HEK293 (cell line): ENCODE data around the gene EIF4G3.

Source experiments
- CTCF ChIP-seq: fragments of 450-650 bp; formaldehyde crosslinking; IDR thresholded peaks from 2 replicates; pipeline ENCODE4 v1.5.1; 2016; ENCODE audit warnings: missing biosample characterization, missing genetic modification characterization
- SP7 ChIP-seq: fragments of 450-650 bp; formaldehyde crosslinking; IDR thresholded peaks from 2 replicates; pipeline ENCODE4 v1.5.1; 2016; ENCODE audit warnings: missing biosample characterization, missing genetic modification characterization
- TCF7L2 ChIP-seq: IDR thresholded peaks from 2 replicates; pipeline ENCODE4 v1.6.1; 2011; ENCODE audit warnings: low read depth, mild to moderate bottlenecking, inconsistent platforms, low read length, moderate library complexity, borderline replicate concordance
- ZNF121 ChIP-seq: fragments of 450-650 bp; formaldehyde crosslinking; IDR thresholded peaks from 2 replicates; pipeline ENCODE4 v1.5.1; 2016; ENCODE audit warnings: missing biosample characterization, missing genetic modification characterization
- ZNF133 ChIP-seq: fragments of 450-650 bp; formaldehyde crosslinking; IDR thresholded peaks from 2 replicates; pipeline ENCODE4 v1.5.1; 2016; ENCODE audit warnings: missing biosample characterization, missing genetic modification characterization
- ZNF138 ChIP-seq: fragments of 450-650 bp; formaldehyde crosslinking; IDR thresholded peaks from 2 replicates; pipeline ENCODE4 v1.5.1; 2016; ENCODE audit warnings: missing biosample characterization, missing genetic modification characterization, borderline replicate concordance
- ZNF274 ChIP-seq, 2 experiments: fragments of 200-500 bp in 1 of 2; fragments of 450-650 bp in 1 of 2; sonication (Bioruptor generic) in 1 of 2; formaldehyde crosslinking in 1 of 2; IDR thresholded peaks; 2 replicates each; pipeline versions ENCODE4 v1.5.1 to v1.6.1; 2014 to 2016; ENCODE audit warnings: borderline replicate concordance in 1 of 2, inconsistent platforms in 1 of 2, low read length in 1 of 2, missing biosample characterization in 1 of 2, missing genetic modification characterization in 1 of 2
- ZNF391 ChIP-seq: fragments of 450-650 bp; formaldehyde crosslinking; IDR thresholded peaks from 2 replicates; pipeline ENCODE4 v1.5.1; 2016; ENCODE audit warnings: low read depth, missing biosample characterization, missing genetic modification characterization, borderline replicate concordance
- ZNF426 ChIP-seq: fragments of 450-650 bp; formaldehyde crosslinking; IDR thresholded peaks from 2 replicates; pipeline ENCODE4 v1.5.1; 2017; ENCODE audit warnings: missing biosample characterization, missing genetic modification characterization, mild to moderate bottlenecking, inconsistent platforms, moderate library complexity
- ZNF704 ChIP-seq: fragments of 450-650 bp; formaldehyde crosslinking; IDR thresholded peaks from 2 replicates; pipeline ENCODE4 v1.5.1; 2016; ENCODE audit warnings: missing biosample characterization, missing genetic modification characterization

DNA sequence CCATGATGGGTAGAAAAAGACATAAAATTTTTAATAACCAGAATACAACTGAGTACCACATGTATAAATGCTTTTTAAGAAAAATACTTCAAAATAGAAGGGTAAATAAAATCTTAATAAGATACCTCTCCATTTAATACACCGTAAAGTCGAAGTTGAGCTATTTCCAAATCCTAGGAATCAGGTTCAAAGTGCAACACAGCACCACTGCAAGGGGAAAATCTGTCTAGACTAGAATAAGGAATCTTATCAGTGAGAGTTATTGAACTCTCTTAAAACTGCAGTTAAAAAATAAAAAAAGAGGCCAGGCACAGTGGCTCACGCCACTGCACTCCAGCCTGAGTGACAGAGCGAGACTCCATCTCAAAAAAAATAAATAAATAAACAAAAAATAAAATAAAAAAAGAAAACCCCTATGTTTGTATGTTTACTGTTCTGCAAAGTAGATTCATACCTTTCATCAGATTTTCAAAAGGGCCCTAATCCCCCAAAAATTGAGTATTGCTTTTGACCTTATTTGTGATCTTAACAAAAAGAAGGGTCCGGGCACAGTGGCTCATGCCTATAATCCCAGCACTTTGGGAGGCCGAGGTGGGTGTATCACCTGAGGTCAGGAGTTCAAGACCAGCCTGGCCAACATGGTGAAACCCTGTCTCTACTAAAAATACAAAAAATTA, 109.0 kb downstream of the EIF4G3 start:
- TF ChIP-seq ZNF133 (tag by site-specific recombination) (no peak), CTCF (no peak), ZNF138 (tag by site-specific recombination) (no peak), SP7 (no peak), TCF7L2 (no peak), ZNF426 (no peak), ZNF121 (no peak), ZNF274 (IDR thresholded peaks at IDR 0.05; ENCODE audit: low read length) (no peak), ZNF274 (tag by site-specific recombination; IDR thresholded peaks at IDR 0.05; ENCODE audit: borderline replicate concordance) (no peak), ZNF704 (no peak), ZNF391 (tag by site-specific recombination) (no peak)
